HG02870 (cell line): ENCODE measurements around the gene EXPH5.
A peak's percentile ranks its signal among the peaks of the same experiment; 100 is the strongest.
"Not testable (repeated sequence)": the region's sequence is repeated elsewhere in the genome, so short reads cannot be mapped to it uniquely, and the experiment has no call there.

Experiments
- ATAC-seq: cut with Tn5 transposase; IDR thresholded peaks from one replicate; pipeline ENCODE4 v1.9.1; 2021; ENCODE audit warnings: mild to moderate bottlenecking, moderate library complexity; ENCODE audit not compliant: unreplicated experiment

EXPH5 gene, protein sequence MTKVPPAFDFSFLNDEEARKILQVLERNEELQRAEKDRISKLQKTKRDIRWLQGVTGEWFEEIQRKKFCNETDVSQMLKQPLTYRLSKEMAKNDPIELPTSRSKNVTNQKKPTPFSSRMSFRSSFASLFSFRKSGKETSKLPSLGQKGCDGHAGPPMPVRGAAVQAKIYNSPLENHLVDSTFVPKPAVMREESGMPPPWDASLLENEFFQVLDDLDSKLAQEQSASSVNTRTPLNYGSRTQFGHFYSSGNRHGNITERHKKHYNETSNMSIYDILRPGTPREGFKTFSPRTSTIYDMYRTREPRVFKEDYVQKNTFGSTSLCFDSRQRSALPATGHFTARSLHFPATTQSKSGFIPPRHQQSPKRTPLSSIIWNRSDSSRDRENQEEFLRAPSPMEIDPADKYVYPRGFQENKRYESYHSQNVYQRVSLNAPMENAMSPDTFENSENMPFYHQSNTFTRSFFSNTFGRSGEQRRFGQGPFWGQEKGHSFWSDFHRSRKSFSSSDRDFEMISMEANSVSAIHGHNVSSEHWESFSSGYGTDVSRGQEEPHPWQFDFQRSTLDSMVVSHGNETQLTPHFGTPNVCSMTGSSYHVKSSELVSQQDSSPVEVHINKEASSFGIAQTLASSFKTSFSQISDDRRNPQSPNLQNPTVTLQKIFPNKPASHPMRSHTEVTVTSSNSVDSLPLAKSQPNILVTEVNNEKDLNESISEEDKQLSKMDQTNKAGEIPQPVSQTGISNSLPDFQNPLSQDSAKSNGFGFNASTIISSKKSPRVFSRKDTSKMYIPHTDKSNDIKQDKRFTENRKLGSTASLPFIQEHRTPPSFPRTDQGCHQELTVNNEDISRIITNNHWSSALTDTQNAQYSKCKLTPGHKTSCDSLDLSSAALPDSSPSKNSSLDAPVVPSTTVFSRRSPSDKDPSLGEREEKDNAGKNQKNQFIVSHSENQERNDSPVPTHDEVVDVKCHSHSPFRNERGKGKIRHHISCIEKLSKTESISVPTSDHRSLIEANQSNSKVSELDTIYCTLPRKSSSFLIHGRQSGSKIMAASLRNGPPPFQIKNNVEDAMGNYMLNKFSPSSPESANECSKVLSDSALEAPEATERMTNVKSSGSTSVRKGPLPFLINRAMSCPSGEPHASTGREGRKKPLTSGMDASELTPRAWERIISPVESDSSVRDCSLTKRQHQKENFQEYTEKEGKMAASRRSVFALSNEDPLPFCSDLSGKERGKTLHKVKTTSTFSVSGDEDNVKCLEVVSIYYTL (N-terminal part only)

DNA sequence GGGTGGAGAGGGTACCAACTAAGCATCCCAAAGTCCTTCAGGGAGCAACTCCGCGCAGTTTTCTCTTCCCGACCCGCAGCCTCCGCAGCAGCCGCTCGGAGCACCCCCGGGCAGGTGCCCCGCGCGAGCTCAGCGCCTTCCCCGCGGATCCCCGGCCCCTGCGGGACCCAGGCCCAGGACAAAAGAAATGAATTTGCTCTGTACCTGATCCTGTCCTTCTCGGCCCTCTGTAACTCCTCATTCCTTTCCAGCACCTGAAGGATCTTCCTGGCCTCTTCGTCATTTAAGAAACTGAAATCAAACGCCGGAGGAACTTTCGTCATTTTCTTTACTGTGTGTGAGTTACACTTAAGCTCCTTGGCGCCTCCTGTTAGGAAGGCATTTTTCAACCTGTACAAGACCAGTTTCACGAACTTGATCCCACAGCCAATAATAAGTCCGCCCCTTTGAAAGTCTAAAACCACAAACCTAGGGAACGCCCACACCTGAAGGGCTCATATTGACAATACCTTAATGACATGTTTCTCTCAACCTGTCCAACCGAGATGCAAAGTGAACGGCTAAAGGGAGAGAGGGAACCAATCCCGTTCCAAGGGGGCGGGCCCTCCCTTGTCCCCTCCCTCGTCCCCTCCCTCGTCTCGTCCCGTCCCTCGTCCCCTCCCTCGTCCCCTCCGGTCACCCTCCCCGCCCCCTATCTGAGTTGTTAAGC lies at the start of gene EXPH5:
Gene EXPH5, minus strand, starts transcription at position 555 of the 709 bp plus-strand sequence. Its CDS starts 232 bp downstream, at position 323.
- ATAC-seq = peak; percentile 93

GRCh38 chr11:108641752-108642151 lies 48.2 kb upstream of the EXPH5 start:
- ATAC-seq = not testable (repeated sequence)

DNA sequence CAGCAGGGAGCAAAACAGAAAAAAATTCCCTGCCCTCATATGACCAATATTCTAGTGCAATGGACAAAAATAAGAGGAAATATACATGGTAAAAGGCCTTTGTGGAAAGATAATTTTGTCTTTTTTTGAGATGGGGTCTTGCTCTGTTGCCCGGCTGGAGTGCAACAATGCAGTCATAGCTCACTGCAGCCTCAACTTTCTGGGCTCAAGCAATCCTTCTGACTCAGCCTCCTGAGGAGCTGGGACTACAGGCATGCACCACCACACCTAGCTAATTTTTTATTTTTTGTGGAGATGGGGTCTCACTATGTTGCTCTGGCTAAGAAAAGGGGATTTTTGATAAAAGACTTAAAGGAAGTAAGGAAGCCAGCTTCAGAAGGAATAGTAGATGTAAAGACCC lies 45.6 kb upstream of the EXPH5 start:
- ATAC-seq = no peak

- ATAC-seq = no peak
Observed at GRCh38 chr11:108636222-108636621, 42.7 kb upstream of the EXPH5 start.

- ATAC-seq = no peak
Observed at GRCh38 chr11:108635106-108635505, 41.5 kb upstream of the EXPH5 start.

GRCh38 chr11:108632041-108632704 lies 38.6 kb upstream of the EXPH5 start:
- ATAC-seq = no peak

- no peak for ATAC-seq
Observed at GRCh38 chr11:108629274-108629673, 35.7 kb upstream of the EXPH5 start.

DNA sequence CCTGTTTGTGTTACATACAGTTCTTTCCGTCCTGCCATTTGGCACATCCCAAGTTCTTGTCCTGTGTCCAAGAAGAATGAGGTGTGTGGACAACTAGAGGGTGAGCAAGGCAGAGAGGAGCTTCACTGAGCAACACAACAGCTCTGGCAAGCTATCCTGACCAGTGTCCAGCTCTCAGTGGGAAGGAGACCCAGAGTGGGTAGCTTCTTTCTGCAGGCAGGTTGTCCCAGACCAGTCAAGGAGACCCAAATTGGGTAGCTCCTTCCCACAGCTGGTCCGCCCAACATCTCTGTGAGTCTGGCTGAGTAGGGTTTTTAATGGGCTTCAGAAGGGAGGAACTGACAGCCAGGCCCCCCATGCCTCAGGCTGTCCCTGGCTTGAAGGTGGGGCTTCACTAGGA lies 35.2 kb upstream of the EXPH5 start:
- no peak for ATAC-seq

- no peak for ATAC-seq
Observed at GRCh38 chr11:108628326-108628725, 34.8 kb upstream of the EXPH5 start.

GRCh38 chr11:108624196-108624925 lies 30.8 kb upstream of the EXPH5 start:
- no peak for ATAC-seq

- ATAC-seq = no peak
Observed at GRCh38 chr11:108622341-108622740, 28.8 kb upstream of the EXPH5 start.

- ATAC-seq = peak; percentile 84
Observed at GRCh38 chr11:108620958-108621772, 27.6 kb upstream of the EXPH5 start.

GRCh38 chr11:108618529-108618928 lies 25.0 kb upstream of the EXPH5 start:
- ATAC-seq = no peak

DNA sequence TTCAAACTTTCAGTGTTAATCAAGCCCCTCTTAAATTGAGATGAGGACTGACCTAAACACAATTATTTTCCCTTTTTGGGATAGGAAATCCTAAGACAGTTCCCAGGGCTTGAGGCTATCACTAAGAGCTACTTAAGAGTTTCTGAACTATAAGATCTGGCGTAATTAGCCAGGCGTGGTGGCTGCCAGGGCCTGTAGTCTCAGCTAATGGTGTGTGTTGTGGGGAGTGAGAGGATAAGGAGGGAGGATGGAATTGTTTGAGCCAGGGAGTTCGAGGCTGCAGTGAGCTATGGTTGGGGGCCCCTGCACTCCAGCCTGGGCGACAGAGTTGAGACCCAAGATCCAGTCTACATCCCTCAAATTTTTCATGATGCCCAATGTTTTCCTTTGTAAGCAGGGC lies 23.5 kb upstream of the EXPH5 start:
- ATAC-seq = no peak

DNA sequence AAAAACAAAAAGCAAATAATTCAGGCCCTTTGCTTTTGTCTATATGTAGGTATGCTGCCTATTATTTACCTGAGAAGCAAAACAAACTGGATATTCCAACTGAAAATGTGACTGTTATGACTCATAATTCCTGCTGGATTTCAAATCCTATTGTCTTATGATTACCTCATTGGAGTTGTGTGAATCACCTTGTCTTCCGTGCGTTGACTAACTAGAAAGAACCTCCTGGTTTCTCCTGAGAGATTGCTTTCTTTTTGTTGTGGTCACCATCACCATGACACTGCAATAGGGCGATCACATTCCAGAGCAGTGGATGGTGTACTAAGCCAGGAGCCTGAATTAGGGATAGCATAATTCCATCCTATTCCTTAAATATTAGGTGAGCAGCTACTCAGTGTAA lies 23.0 kb upstream of the EXPH5 start:
- no peak for ATAC-seq

DNA sequence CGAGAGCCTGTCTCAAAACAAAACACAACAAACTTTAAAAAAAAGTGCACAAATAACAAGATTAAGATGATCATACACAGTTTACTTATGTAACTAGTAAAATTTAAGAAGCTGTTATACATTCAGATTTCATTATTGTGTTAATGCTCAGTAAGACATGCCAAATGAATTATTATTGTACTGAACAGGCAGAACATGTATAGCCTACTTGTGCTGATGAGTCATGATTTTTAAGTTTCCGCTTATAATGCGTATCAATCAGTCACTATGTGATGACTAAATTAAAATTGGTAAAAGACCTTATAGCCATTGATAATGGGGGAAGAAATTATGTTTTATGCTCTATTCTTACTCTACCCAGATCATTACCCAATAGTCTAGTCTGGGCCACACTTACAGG lies 20.5 kb upstream of the EXPH5 start:
- ATAC-seq = no peak

- ATAC-seq = no peak
Observed at GRCh38 chr11:108609682-108610081, 16.1 kb upstream of the EXPH5 start.

DNA sequence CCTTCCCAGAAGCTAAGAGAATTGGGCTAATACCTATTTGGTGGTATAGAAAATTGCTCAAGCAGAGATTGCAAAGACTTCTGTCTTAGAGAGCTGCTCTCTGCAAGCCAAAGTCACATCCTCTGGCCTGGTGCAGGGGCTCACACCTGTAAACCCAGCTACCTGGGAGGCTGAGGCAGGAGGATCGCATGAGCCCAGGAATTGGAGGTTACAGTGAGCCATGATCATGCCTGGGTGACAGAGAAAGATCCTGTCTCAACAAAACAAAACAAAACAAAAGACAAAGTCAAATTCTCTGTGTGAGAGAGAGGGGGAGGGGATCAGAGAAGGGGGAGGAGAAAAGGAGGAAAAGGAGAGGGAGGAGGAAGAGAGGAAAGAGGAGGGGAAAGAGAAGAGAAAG lies 15.0 kb upstream of the EXPH5 start:
- no peak for ATAC-seq
